Activated CD4-positive, alpha-beta T cell treated with anti-CD3 and anti-CD28 coated beads, Interleukin-2, amount 10 ng/mL, durations not matched to agents 24 days and 14 days (primary cell): ENCODE measurements around the gene TTC5. TPM values are rescaled to one million over a fixed set of nuclear protein-coding genes. Genes with fewer than 3 reads are reported as not detected.
"Not testable (repeated sequence)": the region's sequence is repeated elsewhere in the genome, so short reads cannot be mapped to it uniquely, and the experiment has no call there.

Source experiments
- DNase-seq: peaks from one replicate; pipeline ENCODE4 v3.0.0; 2022
- H3K27ac Mint-ChIP-seq: one replicate; pipeline ENCODE4 v1.8.0; 2022; ENCODE audit warnings: mild to moderate bottlenecking, mixed read lengths
- H3K27me3 Mint-ChIP-seq: one replicate; pipeline ENCODE4 v1.8.0; 2022; ENCODE audit warnings: mixed read lengths
- H3K36me3 Mint-ChIP-seq: one replicate; pipeline ENCODE4 v1.8.0; 2022; ENCODE audit warnings: low read depth, mild to moderate bottlenecking, mixed read lengths
- H3K4me1 Mint-ChIP-seq: one replicate; pipeline ENCODE4 v1.8.0; 2021; ENCODE audit warnings: mixed read lengths
- H3K4me3 Mint-ChIP-seq: one replicate; pipeline ENCODE4 v1.8.0; 2022; ENCODE audit warnings: mild to moderate bottlenecking, moderate library complexity, mixed read lengths
- H3K9me3 Mint-ChIP-seq: one replicate; pipeline ENCODE4 v1.8.0; 2021; ENCODE audit warnings: mixed read lengths
- intact Hi-C: fragments of 100-400 bp; cut with micrococcal nuclease; formaldehyde crosslinking; loops from one replicate; pipeline ENCODE4 v1.15.1; 2023
- total RNA-seq: library from RNA; stranded (reverse); gene quantifications from 2 replicates; pipeline ENCODE4 v1.2.3, GENCODE V29; 2022

TTC5 gene, protein sequence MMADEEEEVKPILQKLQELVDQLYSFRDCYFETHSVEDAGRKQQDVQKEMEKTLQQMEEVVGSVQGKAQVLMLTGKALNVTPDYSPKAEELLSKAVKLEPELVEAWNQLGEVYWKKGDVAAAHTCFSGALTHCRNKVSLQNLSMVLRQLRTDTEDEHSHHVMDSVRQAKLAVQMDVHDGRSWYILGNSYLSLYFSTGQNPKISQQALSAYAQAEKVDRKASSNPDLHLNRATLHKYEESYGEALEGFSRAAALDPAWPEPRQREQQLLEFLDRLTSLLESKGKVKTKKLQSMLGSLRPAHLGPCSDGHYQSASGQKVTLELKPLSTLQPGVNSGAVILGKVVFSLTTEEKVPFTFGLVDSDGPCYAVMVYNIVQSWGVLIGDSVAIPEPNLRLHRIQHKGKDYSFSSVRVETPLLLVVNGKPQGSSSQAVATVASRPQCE
- 36.2 and 39.7 TPM in 2 replicates for total RNA-seq

DNA sequence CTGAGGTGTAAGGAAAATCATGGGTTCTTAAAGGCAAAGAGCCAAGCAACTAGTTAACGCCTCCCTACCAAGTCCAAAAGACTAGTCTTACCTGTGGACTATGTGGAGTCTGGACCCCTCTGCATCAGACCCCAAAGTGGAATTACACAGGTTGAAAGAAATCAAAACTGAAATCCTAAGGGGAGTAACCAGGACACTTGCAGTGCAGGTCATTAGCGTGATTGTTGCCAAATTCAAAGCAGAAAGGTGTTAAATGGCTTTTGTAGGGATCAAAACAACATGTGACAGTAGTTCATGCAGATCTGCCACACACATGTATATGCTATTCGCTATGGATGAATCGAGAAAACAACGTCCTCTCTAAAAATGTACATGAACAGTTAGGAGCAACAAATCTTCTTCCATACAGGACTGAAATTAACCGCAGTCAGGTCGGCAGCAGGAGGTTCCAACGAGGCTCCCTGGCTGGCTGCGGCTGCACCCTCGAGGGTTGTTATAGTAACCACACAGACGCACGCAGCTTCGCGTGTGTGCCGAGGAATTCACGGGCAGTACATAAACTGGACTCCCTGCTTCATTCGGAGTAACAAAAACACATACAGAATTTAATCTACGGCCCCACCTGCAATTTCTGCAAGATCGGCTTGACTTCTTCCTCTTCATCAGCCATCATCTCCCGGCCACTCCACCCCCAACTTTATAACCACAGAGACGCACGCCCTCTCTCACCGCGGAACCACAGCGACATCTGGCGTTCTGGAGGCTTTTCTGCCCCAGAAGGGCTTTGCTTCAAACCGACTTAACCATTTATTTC, at the start of gene TTC5:
Gene TTC5, minus strand, starts transcription at position 687 of the 814 bp plus-strand sequence. Its CDS starts 14 bp downstream, at position 673.
- H3K27ac Mint-ChIP-seq = peak within 1 kb of the TSS; percentile 79
- peaks cover 21% of the 10 kb centered on the region for H3K4me1 Mint-ChIP-seq
- H3K9me3 Mint-ChIP-seq = no peaks in the 10 kb centered on the region
- intact Hi-C loops = loop anchor here (1.0 kb wide), 1 partner anchor 304 kb away; no protein-coding TSS in a partner anchor
- peaks cover 2% of the 10 kb centered on the region for H3K27me3 Mint-ChIP-seq
- peak; percentile 97 for DNase-seq
- H3K4me3 Mint-ChIP-seq = peak within 1 kb of the TSS; percentile 90
- H3K36me3 Mint-ChIP-seq = peaks cover 16% of the 10 kb centered on the region

DNA sequence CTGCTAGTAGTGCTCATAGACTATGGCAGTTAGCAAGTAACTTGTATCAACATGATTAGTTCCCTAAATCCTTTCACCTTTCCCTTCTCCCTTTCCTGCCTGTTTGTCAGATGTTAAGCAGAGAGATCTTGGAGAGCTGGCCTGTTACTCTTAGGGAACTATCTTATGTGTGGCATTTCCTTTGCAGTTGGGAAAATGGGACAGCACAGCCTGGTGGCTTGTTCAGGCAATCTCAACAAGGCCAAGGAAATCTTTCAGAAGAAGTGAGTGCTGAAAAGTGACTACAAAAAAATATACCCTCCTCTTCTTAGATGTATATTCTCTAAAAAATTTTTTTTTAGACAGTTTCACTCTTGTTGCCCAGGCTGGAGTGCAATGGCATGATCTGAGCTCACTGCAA, 45.1 kb upstream of the TTC5 start:
- Mint-ChIP-seq H3K36me3 (peaks cover 51% of the 10 kb centered on the region), H3K9me3 (no peaks in the 10 kb centered on the region), H3K27ac (no peak overlapping the region), H3K4me1 (no peaks in the 10 kb centered on the region), H3K27me3 (no peaks in the 10 kb centered on the region), H3K4me3 (no peak overlapping the region)
- DNase-seq = no peak
- intact Hi-C loops = no loop called here

DNA sequence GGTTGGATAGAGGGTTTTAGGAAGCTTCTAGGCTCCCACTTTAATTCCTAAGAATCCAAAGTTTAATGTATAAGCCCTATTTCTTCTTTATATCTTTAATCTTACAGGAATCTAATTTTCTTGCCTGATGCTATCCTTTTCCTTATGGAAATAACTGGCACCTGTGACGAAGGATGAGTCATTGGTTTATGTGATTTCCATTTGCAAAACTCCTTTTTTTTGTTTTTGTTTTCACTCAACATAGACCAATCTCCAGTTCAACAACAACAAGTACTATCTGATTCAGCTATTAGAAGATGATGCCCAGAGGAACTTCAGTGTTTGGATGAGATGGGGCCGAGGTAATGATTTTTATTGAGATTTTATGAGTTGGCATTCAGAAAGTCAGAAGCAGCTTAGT, 44.5 kb upstream of the TTC5 start:
- Mint-ChIP-seq H3K36me3 (peaks cover 53% of the 10 kb centered on the region), H3K4me1 (peaks cover 4% of the 10 kb centered on the region), H3K9me3 (no peaks in the 10 kb centered on the region), H3K27me3 (no peaks in the 10 kb centered on the region), H3K4me3 (no peak overlapping the region), H3K27ac (no peak overlapping the region)
- intact Hi-C loops = no loop called here
- DNase-seq = no peak

DNA sequence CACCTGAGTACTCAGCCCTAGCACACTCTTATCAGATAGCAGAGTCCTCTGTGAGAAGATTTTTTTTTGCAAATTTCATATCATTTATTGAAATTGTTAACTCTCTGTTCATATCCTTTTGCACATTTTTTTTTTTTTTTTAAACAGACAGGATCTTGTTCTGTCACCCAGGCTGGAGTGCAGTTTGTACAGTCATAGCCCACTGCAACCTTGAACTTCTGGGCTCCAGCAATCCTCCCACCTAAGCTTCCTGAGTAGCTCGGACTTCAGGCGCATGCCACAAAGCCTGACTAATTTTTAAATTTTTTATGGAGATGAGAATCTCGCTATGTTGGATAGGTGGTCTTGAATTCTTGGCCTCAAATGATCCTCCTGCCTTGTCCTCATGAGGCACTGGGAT, 42.0 kb upstream of the TTC5 start:
- H3K4me1 Mint-ChIP-seq = peaks cover 18% of the 10 kb centered on the region
- intact Hi-C loops = no loop called here
- H3K27ac Mint-ChIP-seq = no peak overlapping the region
- H3K27me3 Mint-ChIP-seq = no peaks in the 10 kb centered on the region
- no peak overlapping the region for H3K4me3 Mint-ChIP-seq
- peaks cover 45% of the 10 kb centered on the region for H3K36me3 Mint-ChIP-seq
- DNase-seq = no peak
- no peaks in the 10 kb centered on the region for H3K9me3 Mint-ChIP-seq

DNA sequence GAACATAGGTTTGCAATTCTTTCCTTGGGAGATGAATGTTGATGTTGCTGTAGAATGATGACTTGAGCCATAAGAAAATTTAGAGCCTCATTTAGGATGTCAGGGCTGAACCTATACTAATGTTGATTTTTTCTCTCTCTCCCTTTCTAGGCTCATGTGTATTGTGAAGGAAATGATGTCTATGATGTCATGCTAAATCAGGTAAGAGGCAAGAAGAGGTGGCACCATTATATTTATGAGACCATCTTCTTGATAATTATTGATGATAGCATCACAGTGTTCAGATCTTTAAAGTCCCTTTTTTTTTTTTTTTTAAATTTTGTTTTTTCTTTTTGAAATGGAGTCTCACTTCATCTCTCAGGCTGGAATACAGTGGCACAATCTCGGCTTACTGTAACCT, 41.0 kb upstream of the TTC5 start:
- no peak for DNase-seq
- Mint-ChIP-seq H3K36me3 (peaks cover 39% of the 10 kb centered on the region), H3K4me1 (peaks cover 18% of the 10 kb centered on the region), H3K27me3 (no peaks in the 10 kb centered on the region), H3K9me3 (no peaks in the 10 kb centered on the region), H3K27ac (no peak overlapping the region), H3K4me3 (no peak overlapping the region)
- intact Hi-C loops = no loop called here

DNA sequence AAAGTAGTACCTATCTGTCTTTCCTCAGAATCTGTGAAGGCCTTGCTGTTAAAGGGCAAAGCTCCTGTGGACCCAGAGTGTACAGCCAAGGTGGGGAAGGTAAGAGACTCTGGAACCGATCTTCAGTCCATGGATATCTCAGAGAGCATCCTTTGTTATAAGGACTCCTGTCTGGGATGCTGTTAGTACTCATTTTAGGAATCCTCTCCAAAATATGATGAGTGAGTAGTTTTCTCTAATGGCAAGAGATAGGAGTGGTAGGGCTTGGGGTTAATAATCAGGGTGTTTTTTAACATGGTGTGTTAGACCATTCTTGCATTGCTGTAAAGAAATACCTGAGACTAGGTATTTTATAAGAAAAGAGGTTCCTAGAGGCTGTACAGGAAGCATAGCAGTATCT, 39.6 kb upstream of the TTC5 start:
- Mint-ChIP-seq H3K27ac (peak overlapping the region; percentile 13), H3K27me3 (no peaks in the 10 kb centered on the region), H3K9me3 (no peaks in the 10 kb centered on the region), H3K4me1 (peaks cover 18% of the 10 kb centered on the region), H3K36me3 (peaks cover 33% of the 10 kb centered on the region), H3K4me3 (peak overlapping the region; percentile 28)
- DNase-seq = no peak
- intact Hi-C loops = no loop called here

DNA sequence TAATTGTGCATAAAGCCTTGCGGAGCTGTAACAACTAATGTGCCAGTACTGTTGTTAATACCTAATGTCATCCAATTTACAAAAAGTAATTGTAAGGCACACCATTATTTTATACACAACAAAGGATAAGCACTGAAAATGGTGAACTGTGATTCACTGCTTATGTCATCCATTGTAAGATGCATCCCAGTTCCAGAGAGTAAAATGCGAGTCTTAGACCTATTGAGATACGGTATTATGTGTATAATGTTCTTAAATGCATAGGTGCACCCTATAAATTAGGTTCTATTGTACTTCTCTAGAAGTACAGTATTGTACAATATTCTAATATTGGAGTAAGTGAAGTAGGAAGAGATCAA, 38.1 kb upstream of the TTC5 start:
- no peaks in the 10 kb centered on the region for H3K9me3 Mint-ChIP-seq
- peaks cover 26% of the 10 kb centered on the region for H3K36me3 Mint-ChIP-seq

DNA sequence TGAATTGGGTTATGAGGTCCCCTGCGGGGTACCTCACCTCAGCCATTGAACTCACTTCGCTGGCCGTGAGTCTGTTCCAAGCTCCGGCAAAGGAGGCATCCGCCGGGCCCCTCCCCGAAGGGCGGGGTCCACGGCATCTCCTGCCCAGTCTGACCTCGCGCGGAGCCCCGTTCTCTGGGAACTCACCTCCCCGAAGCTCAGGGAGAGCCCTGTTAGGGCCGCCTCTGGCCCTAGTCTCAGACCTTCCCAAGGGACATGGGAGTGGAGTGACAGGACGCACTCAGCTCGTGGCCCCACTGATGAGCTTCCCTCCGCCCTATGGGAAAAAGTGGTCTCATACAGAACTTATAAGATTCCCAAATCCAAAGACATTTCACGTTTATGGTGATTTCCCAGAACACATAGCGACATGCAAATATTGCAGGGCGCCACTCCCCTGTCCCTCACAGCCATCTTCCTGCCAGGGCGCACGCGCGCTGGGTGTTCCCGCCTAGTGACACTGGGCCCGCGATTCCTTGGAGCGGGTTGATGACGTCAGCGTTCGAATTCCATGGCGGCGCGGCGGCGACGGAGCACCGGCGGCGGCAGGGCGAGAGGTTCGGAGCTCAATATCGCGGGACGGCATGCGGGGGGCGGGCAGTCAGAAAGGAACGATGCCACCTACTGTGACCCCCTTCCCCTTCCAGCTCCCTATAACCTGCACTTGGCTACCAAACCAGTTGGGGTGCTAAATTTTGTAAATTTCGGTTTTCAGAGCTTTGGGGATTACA, 37.5 kb upstream of the TTC5 start, which contains the start of gene PARP2:
Gene PARP2, plus strand, starts transcription at position 544 of the 770 bp plus-strand sequence. Its CDS starts 7 bp downstream, at position 551.
- intact Hi-C loops = loop anchor here (1.0 to 5.0 kb wide), 12 partner anchors 10 to 759 kb away; partner anchors contain the start of genes APEX1, CCNB1IP1, PIP4P1 and PNP
- Mint-ChIP-seq H3K9me3 (no peaks in the 10 kb centered on the region), H3K27ac (peak within 1 kb of the TSS; percentile 97), H3K4me1 (peaks cover 18% of the 10 kb centered on the region), H3K36me3 (peaks cover 24% of the 10 kb centered on the region), H3K4me3 (peak within 1 kb of the TSS; percentile 99), H3K27me3 (peaks cover 2% of the 10 kb centered on the region)
- DNase-seq = peak; percentile 98

More for the DNA sequence above, 38.1 kb upstream of the TTC5 start:
- peak overlapping the region; percentile 97 for H3K27ac Mint-ChIP-seq
- peaks cover 18% of the 10 kb centered on the region for H3K4me1 Mint-ChIP-seq
- DNase-seq = no peak
- peaks cover 2% of the 10 kb centered on the region for H3K27me3 Mint-ChIP-seq
- intact Hi-C loops = loop anchor here (1.0 to 5.0 kb wide), 12 partner anchors 11 to 758 kb away; partner anchors contain the start of genes APEX1, CCNB1IP1, PIP4P1 and PNP
- peak overlapping the region; percentile 99 for H3K4me3 Mint-ChIP-seq

DNA sequence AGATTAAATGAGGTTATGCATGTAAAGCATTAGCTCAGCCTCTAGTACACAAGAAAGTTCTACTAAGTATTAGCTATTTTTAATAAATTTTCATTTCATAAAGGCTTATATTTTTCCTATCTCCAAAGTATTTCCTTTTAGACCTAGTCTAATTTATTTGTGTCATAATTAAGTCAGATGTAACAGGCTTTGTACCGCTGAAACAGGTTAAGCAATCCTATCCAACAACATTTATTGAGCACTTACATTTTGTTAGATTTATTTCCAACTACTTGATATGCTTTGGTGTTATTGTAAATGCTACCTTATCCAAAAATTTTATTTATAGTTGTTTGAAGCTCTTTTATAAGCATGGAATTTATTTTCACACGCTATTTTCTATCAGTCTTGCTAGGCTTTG, 35.9 kb upstream of the TTC5 start:
- peaks cover 15% of the 10 kb centered on the region for H3K36me3 Mint-ChIP-seq
- no peaks in the 10 kb centered on the region for H3K9me3 Mint-ChIP-seq
- no peak for DNase-seq
- intact Hi-C loops = loop anchor here (2.0 to 5.0 kb wide), 3 partner anchors 59 to 761 kb away; partner anchors contain the start of genes PNP and TMEM253
- peaks cover 8% of the 10 kb centered on the region for H3K27me3 Mint-ChIP-seq
- peaks cover 18% of the 10 kb centered on the region for H3K4me1 Mint-ChIP-seq
- no peak overlapping the region for H3K4me3 Mint-ChIP-seq
- no peak overlapping the region for H3K27ac Mint-ChIP-seq

DNA sequence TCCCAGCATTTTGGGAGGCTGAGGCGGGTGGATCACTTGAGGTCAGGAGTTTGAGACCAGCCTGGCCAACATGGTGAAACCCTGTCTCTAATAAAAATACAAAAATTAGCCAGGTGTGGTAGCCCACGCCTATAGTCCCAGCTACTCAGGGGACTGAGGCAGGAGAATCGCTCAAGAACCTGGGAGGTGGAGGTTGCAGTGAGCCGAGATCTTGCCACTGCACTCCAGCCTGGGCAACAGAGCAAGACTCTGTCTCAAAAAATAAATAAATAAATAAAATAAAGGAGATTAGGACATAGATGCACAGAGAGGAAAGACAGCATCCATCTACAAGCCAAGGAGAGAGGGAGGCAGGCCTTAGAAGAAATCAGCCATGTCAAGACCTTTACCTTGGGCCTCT, 35.3 kb upstream of the TTC5 start:
- DNase-seq, H3K27me3 Mint-ChIP-seq, H3K27ac Mint-ChIP-seq, H3K4me3 Mint-ChIP-seq, H3K9me3 Mint-ChIP-seq: not testable (repeated sequence)
- intact Hi-C loops = loop anchor here (5.0 kb wide), 1 partner anchor 761 kb away; the partner anchor contains the start of gene TMEM253
- Mint-ChIP-seq H3K4me1 (peaks cover 18% of the 10 kb centered on the region), H3K36me3 (peaks cover 11% of the 10 kb centered on the region)

DNA sequence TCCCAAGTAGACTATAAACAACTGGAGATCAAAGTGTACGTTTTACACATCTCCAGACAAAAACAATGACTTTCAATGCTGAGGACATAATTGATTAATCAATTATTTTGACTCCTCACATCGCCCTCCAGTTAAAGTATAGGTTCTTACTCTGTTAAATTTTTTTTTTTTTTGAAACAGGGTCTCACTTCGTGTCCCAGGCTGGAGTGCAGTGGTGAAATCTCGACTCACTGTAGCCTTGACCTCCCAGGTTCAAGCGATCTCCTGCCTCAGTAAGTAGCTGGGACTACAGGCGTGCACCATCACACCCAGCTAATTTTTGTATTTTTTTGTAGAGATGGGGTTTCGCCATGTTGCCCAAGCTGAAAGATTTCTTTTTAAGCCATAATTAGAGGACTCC, 28.3 kb upstream of the TTC5 start:
- H3K27ac Mint-ChIP-seq = no peak overlapping the region
- peaks cover 16% of the 10 kb centered on the region for H3K36me3 Mint-ChIP-seq
- H3K4me1 Mint-ChIP-seq = peaks cover 32% of the 10 kb centered on the region
- H3K27me3 Mint-ChIP-seq = peaks cover 7% of the 10 kb centered on the region
- intact Hi-C loops = no loop called here
- peak; percentile 37 for DNase-seq
- no peak overlapping the region for H3K4me3 Mint-ChIP-seq
- no peaks in the 10 kb centered on the region for H3K9me3 Mint-ChIP-seq

DNA sequence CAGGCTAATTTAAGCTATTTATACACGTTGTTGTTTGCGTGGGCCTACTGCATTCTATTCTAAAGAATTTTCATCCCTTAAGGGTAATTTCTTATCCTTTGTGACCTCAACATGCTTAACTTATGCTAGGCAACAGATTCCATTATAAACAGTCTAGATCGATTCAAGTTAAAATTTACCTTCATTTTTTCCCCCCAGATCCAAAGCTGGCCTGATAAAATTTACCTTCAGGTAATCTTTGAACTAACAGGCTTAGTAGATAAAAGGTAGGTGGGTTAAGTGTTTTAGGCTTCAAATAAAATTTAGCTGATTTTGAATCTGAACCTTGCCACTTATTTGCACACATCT, 27.7 kb upstream of the TTC5 start:
- Mint-ChIP-seq H3K4me1 (peaks cover 36% of the 10 kb centered on the region), H3K4me3 (peak overlapping the region; percentile 99), H3K27me3 (peaks cover 5% of the 10 kb centered on the region), H3K9me3 (no peaks in the 10 kb centered on the region), H3K27ac (peak overlapping the region; percentile 94), H3K36me3 (peaks cover 22% of the 10 kb centered on the region)
- DNase-seq = no peak
- intact Hi-C loops = loop anchor here (1.0 to 2.0 kb wide), 2 partner anchors 10 to 33 kb away; partner anchors contain the start of gene PARP2
